Measurements from ENCODE around the gene EXOC6.
"Not testable (repeated sequence)": the region's sequence is repeated elsewhere in the genome, so short reads cannot be mapped to it uniquely, and the experiment has no call there.

The EXOC6 gene

GRCh38 chr10:93083743-93084539 lies 235.6 kb downstream of the EXOC6 start:
- DNase-seq = no peak

- no peak for DNase-seq
These were observed 237.0 kb downstream of the EXOC6 start for GRCh38 chr10:93085272-93085859.

- no peak for DNase-seq
These were observed 238.0 kb downstream of the EXOC6 start for GRCh38 chr10:93086289-93086688.

- no peak for DNase-seq
These were observed 239.5 kb downstream of the EXOC6 start for GRCh38 chr10:93087846-93088245.

- no peak for DNase-seq
These were observed 240.1 kb downstream of the EXOC6 start for GRCh38 chr10:93088466-93088865.

GRCh38 chr10:93090619-93091018 lies 242.3 kb downstream of the EXOC6 start:
- DNase-seq = no peak

- no peak for DNase-seq
These were observed 243.6 kb downstream of the EXOC6 start for GRCh38 chr10:93091960-93092359.

- DNase-seq = no peak
These were observed 246.9 kb downstream of the EXOC6 start for GRCh38 chr10:93095225-93095624.

GRCh38 chr10:93096901-93097300 lies 248.6 kb downstream of the EXOC6 start:
- no peak for DNase-seq

GRCh38 chr10:93097386-93097785 lies 249.1 kb downstream of the EXOC6 start:
- no peak for DNase-seq

GRCh38 chr10:93098816-93099215 lies 250.5 kb downstream of the EXOC6 start:
- no peak for DNase-seq

- DNase-seq = no peak
These were observed 251.3 kb downstream of the EXOC6 start for GRCh38 chr10:93099670-93100069.

GRCh38 chr10:93101148-93101547 lies 252.8 kb downstream of the EXOC6 start:
- not testable (repeated sequence) for DNase-seq

- DNase-seq = no peak
These were observed 255.6 kb downstream of the EXOC6 start for GRCh38 chr10:93103953-93104352.

- DNase-seq = no peak
These were observed 258.3 kb downstream of the EXOC6 start for GRCh38 chr10:93106631-93107072.

Measured in activated CD4-positive, alpha-beta T cell treated with anti-CD3 and anti-CD28 coated beads for 4 hours (primary cell).